Stimulated activated CD8-positive, alpha-beta memory T cell treated with anti-CD3 and anti-CD28 coated beads, Interleukin-4, amount 100 ng/mL, for 24 hours (primary cell): ENCODE results near the gene ELOVL5.

Experiments
- DNase-seq: peaks from one replicate; pipeline ENCODE4 v3.0.0-alpha.2; 2020; ENCODE audit warnings: low read depth

The ELOVL5 gene

GRCh38 chr6:53269827-53270226 lies 78.9 kb downstream of the ELOVL5 start:
- no peak for DNase-seq

GRCh38 chr6:53268858-53269608 lies 79.7 kb downstream of the ELOVL5 start:
- no peak for DNase-seq

GRCh38 chr6:53266553-53267090 lies 82.1 kb downstream of the ELOVL5 start:
- no peak for DNase-seq

GRCh38 chr6:53264915-53265607 lies 83.7 kb downstream of the ELOVL5 start:
- DNase-seq: no peak

GRCh38 chr6:53264337-53264736 lies 84.4 kb downstream of the ELOVL5 start:
- DNase-seq: no peak

- no peak for DNase-seq
Observed at GRCh38 chr6:53263917-53264316, 84.8 kb downstream of the ELOVL5 start.

- no peak for DNase-seq
Observed at GRCh38 chr6:53259860-53260580, 88.7 kb downstream of the ELOVL5 start.

GRCh38 chr6:53258774-53259155 lies 90.0 kb downstream of the ELOVL5 start:
- DNase-seq: no peak

GRCh38 chr6:53258076-53258773 lies 90.5 kb downstream of the ELOVL5 start:
- no peak for DNase-seq

- no peak for DNase-seq
Observed at GRCh38 chr6:53257533-53257932, 91.2 kb downstream of the ELOVL5 start.

- DNase-seq: no peak
Observed at GRCh38 chr6:53257001-53257400, 91.7 kb downstream of the ELOVL5 start.

- DNase-seq: no peak
Observed at GRCh38 chr6:53252177-53252692, 96.5 kb downstream of the ELOVL5 start.

- DNase-seq: no peak
Observed at GRCh38 chr6:53251033-53251672, 97.6 kb downstream of the ELOVL5 start.

GRCh38 chr6:53250176-53251032 lies 98.3 kb downstream of the ELOVL5 start:
- DNase-seq: no peak

- DNase-seq: no peak
Observed at GRCh38 chr6:53246924-53247323, 101.8 kb downstream of the ELOVL5 start.

- DNase-seq: no peak
Observed at GRCh38 chr6:53244958-53245357, 103.8 kb downstream of the ELOVL5 start.

GRCh38 chr6:53244399-53244931 lies 104.3 kb downstream of the ELOVL5 start:
- DNase-seq: no peak

- no peak for DNase-seq
Observed at GRCh38 chr6:53241938-53242337, 106.8 kb downstream of the ELOVL5 start.

- no peak for DNase-seq
Observed at GRCh38 chr6:53240761-53241160, 108.0 kb downstream of the ELOVL5 start.

- no peak for DNase-seq
Observed at GRCh38 chr6:53240139-53240538, 108.6 kb downstream of the ELOVL5 start.
